Natural killer cell treated with Interleukin-12 subunit alpha and Interleukin-12 subunit beta and Interleukin-15 and Interleukin-18, amount 100 ng/mL, for 72 hours (primary cell): Measurements from ENCODE around the gene OR8B2. TPM values are rescaled to one million over a fixed set of nuclear protein-coding genes. Genes with fewer than 3 reads are reported as not detected.

ENCODE experiments used
- ATAC-seq, 2 donors: fragments of 150-1000 bp; cut with Tn5 transposase in 1 of 2; sonication (Bioruptor Pico), chemical (Tn5 transposase) in 1 of 2; 2 replicates each; pipeline ENCODE4 v1.10.0; 2021
- DNase-seq: peaks from one replicate; pipeline ENCODE4 v3.0.0; 2022; ENCODE audit warnings: low spot score
- H3K27ac Mint-ChIP-seq, 2 donors: 1 replicate in 1 of 2; 2 replicates in 1 of 2; pipeline ENCODE4 v1.8.0; 2022; ENCODE audit warnings: mixed read lengths in 2 of 2, mild to moderate bottlenecking in 1 of 2, moderate library complexity in 1 of 2
- H3K27me3 Mint-ChIP-seq, 2 donors: 1 replicate in 1 of 2; 2 replicates in 1 of 2; pipeline ENCODE4 v1.8.0; 2022; ENCODE audit warnings: mixed read lengths in 2 of 2
- H3K36me3 Mint-ChIP-seq: one replicate; pipeline ENCODE4 v1.8.0; 2022; ENCODE audit warnings: mixed read lengths
- H3K4me1 Mint-ChIP-seq, 2 donors: 1 replicate in 1 of 2; 2 replicates in 1 of 2; pipeline ENCODE4 v1.8.0; 2022; ENCODE audit warnings: low read depth in 2 of 2, mixed read lengths in 2 of 2, mild to moderate bottlenecking in 1 of 2
- H3K4me3 Mint-ChIP-seq: one replicate; pipeline ENCODE4 v1.8.0; 2022; ENCODE audit warnings: mixed read lengths
- H3K9me3 Mint-ChIP-seq: 2 replicates; pipeline ENCODE4 v1.8.0; 2022; ENCODE audit warnings: mixed read lengths
- total RNA-seq, 2 donors: library from RNA; stranded (reverse); gene quantifications; one replicate each; pipeline ENCODE4 v1.2.3, GENCODE V29; 2022

Gene OR8B2
- total RNA-seq, 2 donors from 2014 or later: not detected

- H3K9me3 Mint-ChIP-seq: no peaks in the 10 kb centered on the region
- no peaks in the 10 kb centered on the region for H3K4me1 Mint-ChIP-seq
- H3K27ac Mint-ChIP-seq: no peak overlapping the region
- H3K4me3 Mint-ChIP-seq: no peak overlapping the region
- H3K27me3 Mint-ChIP-seq: no peaks in the 10 kb centered on the region
- DNase-seq: no peak
- H3K36me3 Mint-ChIP-seq: no peaks in the 10 kb centered on the region
- ATAC-seq: no peak
These were observed 8.0 kb downstream of the OR8B2 start for GRCh38 chr11:124376280-124376679.

GRCh38 chr11:124359566-124359965, 24.7 kb downstream of the OR8B2 start:
- Mint-ChIP-seq H3K27me3 (peaks cover 0 to 15% of the 10 kb centered on the region in 2 donors), H3K9me3 (peaks cover 2% of the 10 kb centered on the region), H3K4me3 (no peak overlapping the region), H3K36me3 (no peaks in the 10 kb centered on the region), H3K27ac (no peak overlapping the region), H3K4me1 (no peaks in the 10 kb centered on the region)
- ATAC-seq: no peak
- no peak for DNase-seq

GRCh38 chr11:124346311-124346955, 37.9 kb downstream of the OR8B2 start:
- Mint-ChIP-seq H3K27me3 (peaks cover 2 to 24% of the 10 kb centered on the region in 2 donors), H3K4me3 (no peak overlapping the region), H3K27ac (no peak overlapping the region), H3K9me3 (peaks cover 3% of the 10 kb centered on the region), H3K36me3 (peaks cover 5% of the 10 kb centered on the region), H3K4me1 (no peaks in the 10 kb centered on the region)
- DNase-seq (no peak), ATAC-seq (no peak)

GRCh38 chr11:124344346-124344745, 40.0 kb downstream of the OR8B2 start:
- H3K27me3 Mint-ChIP-seq: peaks cover 2 to 24% of the 10 kb centered on the region in 2 donors
- H3K9me3 Mint-ChIP-seq: no peaks in the 10 kb centered on the region
- H3K27ac Mint-ChIP-seq: no peak overlapping the region
- ATAC-seq (no peak), DNase-seq (no peak)
- no peak overlapping the region for H3K4me3 Mint-ChIP-seq
- H3K36me3 Mint-ChIP-seq: peaks cover 5% of the 10 kb centered on the region
- H3K4me1 Mint-ChIP-seq: no peaks in the 10 kb centered on the region

GRCh38 chr11:124340142-124340447, 44.2 kb downstream of the OR8B2 start:
- Mint-ChIP-seq H3K27ac (no peak overlapping the region), H3K4me1 (no peaks in the 10 kb centered on the region), H3K4me3 (no peak overlapping the region), H3K36me3 (no peaks in the 10 kb centered on the region), H3K9me3 (no peaks in the 10 kb centered on the region), H3K27me3 (no peaks in the 10 kb centered on the region)
- DNase-seq: no peak
- ATAC-seq: no peak

- H3K27ac Mint-ChIP-seq: no peak overlapping the region
- no peak for DNase-seq
- H3K36me3 Mint-ChIP-seq: no peaks in the 10 kb centered on the region
- H3K4me1 Mint-ChIP-seq: no peaks in the 10 kb centered on the region
- ATAC-seq: no peak
- no peak overlapping the region for H3K4me3 Mint-ChIP-seq
- H3K9me3 Mint-ChIP-seq: no peaks in the 10 kb centered on the region
- no peaks in the 10 kb centered on the region for H3K27me3 Mint-ChIP-seq
These were observed 44.7 kb downstream of the OR8B2 start for GRCh38 chr11:124339396-124340141.

Other genes starting within 250 kb of the OR8B2 start
- not detected for gene OR10D3, start 201.2 kb downstream of the OR8B2 start, total RNA-seq
- not detected for gene OR8G1, start 143.4 kb downstream of the OR8B2 start, total RNA-seq
- not detected for gene OR8G5, start 128.1 kb downstream of the OR8B2 start, total RNA-seq
- gene OR8D1, start 70.5 kb downstream of the OR8B2 start, total RNA-seq: not detected
- gene OR8D2, start 64.3 kb downstream of the OR8B2 start, total RNA-seq: not detected
- gene OR8B3, start 14.5 kb upstream of the OR8B2 start, total RNA-seq: not detected
- not detected for gene OR8B4, start 40.4 kb upstream of the OR8B2 start, total RNA-seq
- gene OR8B8, start 61.2 kb upstream of the OR8B2 start, total RNA-seq: not detected
- not detected for gene OR8B12, start 159.2 kb upstream of the OR8B2 start, total RNA-seq
- gene OR8A1, start 185.5 kb upstream of the OR8B2 start, total RNA-seq: not detected
- gene PANX3, start 226.9 kb upstream of the OR8B2 start, total RNA-seq: not detected
- 10 to 100 TPM; 38.2 to 47.7 TPM for gene TBRG1, start 238.4 kb upstream of the OR8B2 start, total RNA-seq